NCI-H1417 treated with DMSO at 0.1 percent for 48 hours (cell line): Measurements from ENCODE around the gene MACROH2A1.

Experiments used
- DNase-seq: peaks from one replicate; lab custom pipeline; 2025; lab: John Stamatoyannopoulos, UW

Gene MACROH2A1

DNA sequence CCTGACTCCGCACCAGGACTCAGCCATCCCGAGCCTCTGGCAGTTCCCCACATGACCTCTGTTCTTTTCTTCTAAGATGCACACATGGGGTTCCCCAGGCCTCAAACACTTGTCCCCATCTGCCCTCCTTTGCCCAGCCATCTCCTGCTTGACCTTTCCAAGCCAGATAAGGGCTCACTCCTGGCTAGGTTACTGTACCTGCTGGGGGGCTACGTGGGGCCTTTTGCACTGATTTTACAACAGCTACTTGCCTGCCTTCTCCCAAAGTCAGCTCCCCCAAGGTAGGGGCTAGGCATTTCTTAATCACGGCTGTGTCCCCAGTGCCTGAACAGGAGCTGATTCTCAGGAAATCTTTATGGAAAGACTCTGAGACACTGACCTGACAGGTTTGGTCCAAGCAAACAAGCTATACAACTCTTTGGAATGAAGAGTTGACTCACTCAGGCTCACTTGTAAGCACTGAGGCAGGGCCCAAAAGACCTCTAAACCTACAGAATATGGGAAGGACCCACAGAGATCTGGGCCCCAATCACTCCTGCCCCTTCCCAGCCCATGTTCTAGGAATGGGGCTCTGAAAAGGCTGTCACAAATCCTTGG, 2.5 kb downstream of the MACROH2A1 start:
- no peak for DNase-seq

DNA sequence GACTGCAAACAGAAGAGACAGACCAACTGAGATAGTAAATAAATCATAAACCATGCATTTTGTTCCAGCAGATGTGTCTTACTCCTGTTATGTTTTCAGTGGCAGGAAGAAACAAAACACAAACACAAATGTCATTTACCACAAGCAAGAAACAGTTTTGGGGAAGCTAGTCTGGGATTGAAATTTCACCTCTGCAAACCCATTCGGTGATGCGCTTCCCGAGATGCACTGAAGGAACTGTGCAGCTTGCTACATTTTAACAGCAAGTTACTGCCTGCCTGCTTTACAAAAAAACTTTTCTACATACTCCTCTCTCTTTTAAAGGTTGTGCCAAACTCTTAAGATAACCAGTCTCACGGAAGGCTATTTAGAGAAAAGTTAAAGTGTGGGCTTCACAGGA, 3.2 kb downstream of the MACROH2A1 start:
- DNase-seq, result no peak

DNA sequence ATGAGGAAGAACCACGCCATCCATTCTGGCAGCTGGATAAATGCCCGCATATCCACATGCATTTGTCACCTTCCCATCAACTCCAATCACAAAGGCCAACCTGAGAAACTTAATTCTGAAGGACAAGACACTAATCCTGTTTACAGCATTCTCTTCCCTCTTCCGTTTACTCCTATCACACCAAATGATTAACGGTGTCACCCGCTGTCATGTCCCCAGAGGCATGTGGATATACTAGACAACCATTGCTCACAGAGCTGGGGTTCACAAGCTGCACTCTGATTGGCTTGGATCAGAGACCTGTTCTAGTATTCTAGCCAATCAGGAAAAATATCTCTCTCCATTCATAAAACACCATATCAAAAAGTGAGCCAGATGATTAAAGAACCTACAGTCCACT, 3.6 kb downstream of the MACROH2A1 start:
- DNase-seq, result no peak

DNA sequence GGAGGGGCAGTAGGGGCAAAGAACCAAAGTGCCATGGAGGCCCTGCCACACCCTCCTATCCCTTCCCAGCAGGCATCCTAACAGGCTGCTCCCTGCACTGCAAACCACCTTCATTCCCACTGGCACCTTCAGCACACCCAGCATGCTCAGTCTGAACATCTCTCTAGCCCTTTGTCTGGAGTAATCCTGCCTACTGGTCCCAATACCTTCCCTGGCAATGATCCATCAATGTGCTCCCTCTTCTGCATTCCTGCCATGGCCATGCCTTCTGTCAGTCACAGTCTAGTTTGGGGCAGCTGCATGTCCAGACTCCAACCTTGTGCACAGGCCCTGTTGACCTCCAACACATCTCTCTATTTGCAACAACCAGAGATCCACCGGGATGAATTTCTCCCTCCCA, 4.9 kb downstream of the MACROH2A1 start:
- no peak for DNase-seq

DNA sequence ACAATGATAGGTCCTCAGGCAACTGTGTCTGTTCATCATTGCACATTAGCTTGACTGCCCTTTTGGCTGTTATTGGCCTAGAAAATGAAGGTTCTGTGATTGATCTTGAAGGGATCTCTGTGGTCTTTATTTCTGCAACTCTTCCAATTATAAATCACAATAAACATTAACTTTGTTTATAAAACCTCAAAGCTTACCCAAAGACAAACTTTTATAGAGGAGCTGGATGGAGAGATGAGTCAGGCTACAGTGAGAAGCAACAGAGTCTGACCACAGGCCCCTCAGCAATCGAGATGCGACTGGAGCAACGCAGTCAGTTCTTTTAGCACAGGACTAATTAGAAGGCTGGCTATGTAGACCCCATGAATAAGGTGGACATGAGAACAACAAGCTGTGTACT, 5.3 kb downstream of the MACROH2A1 start:
- DNase-seq, result no peak

DNA sequence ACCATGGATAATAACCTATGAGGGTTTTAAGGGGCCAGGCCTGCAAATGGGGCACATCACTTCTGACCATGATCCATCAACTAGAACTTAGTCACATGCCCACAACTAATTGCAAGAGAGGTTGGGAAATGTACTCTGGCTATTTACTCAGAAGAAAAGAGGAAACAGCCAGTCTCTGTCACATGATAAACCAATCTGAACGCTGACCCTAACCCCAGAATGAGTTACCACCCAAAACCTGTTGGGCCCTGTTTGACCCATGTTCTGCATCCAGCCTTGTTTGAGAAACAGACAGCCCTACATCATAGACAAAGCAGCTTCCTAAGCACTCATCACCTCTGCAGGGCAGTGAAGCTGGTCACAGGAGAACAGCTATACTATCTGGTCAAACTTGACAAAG, 5.8 kb downstream of the MACROH2A1 start:
- DNase-seq, result no peak

DNA sequence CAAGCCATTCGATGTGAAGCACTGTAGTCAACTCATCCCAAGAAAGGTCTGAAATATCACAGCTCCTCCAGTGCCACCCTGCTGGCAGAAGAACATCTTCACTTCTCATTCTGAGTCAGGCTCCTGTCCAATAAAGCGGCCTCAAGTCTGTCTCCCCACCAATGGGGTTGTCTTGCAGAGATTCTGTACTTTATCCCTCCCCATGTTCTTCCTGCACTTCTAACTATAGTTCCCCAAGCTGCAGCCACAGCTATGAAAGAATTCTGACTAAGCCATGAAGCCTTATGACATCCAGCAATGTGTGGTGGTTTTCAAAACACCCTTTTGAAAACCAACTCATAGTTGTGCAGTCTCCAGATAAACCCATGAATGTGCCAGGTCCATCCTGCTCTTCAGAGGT, 6.8 kb downstream of the MACROH2A1 start:
- no peak for DNase-seq

DNA sequence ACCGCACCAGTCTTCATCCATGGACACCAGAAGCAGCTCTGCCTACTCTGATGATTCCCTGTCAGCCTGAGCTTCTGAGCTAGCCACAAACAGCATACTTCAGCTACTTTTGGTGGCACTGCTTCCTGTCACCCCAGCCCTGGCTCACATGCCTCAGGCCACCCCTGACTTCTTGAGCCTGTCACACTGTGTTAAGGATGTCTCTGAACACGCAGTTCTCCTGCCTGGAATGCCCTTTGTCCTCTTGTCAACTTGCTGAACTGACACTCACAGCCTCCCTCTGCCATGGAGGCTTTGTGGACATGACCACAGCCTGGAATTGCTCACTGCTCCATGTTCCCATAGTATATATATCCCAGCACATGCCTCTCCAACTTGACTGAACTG, 7.2 kb downstream of the MACROH2A1 start:
- DNase-seq, result no peak

DNA sequence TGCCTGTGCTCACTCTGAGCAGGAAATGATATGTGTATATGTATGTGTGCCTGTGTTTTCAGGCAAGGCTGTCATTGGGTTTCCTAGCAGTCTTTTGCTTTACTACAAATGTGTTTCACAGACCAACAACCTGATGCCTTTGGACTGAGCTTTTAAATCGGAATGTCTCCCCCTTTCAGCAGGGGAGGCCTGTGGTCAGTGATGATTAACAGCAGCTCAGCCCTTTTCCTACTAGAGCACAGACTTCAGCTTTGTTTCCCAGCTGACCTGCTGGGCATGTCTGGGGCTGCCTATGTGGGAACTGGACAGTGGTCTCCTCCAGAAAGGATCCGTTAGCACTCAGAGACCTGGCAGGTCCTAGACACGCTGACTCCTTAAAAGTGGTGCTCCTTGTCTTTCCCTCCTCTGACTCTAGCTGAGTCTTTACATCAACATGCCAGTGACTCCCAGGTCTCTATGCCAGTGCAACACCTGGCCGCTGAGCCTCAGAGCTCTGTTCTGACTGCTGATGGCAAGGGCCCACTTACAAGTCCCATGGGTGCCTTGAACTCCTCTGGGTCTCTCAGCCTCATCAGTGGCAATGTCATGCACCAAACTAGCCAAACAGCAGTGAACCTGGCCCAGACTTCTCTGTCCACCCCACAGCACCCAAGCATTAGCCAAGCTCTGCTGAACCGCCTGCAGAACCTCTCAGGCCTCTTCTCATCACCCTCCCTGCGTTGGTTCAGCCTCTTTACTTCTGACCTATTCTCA, 7.7 kb downstream of the MACROH2A1 start:
- DNase-seq, result no peak

DNA sequence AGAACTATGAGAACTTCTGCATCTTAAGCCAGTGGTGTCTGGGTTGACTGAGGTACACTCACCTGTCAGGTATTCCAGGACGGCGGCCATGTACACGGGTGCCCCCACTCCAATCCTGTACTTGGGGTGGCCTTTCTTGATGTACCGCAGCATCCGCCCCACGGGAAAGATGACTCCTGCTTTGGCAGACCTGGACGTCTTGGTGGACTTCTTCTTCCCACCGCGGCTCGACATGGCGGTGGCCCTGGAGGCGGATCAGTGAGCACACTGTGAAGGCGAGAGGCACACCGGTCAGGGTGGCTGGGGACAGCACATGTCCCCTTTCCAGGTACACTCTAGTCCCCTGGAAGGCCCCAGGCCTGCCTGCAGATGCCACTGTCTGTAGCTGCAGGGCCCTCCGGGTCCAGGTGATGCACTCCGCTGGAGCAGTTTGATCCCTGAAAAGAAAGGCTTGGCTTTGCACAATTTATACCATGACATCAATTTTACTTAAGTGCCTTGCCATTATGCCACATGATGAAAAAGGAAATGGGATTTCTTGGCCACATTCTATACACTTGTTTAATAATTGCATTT, 10.1 kb downstream of the MACROH2A1 start:
- no peak for DNase-seq

DNA sequence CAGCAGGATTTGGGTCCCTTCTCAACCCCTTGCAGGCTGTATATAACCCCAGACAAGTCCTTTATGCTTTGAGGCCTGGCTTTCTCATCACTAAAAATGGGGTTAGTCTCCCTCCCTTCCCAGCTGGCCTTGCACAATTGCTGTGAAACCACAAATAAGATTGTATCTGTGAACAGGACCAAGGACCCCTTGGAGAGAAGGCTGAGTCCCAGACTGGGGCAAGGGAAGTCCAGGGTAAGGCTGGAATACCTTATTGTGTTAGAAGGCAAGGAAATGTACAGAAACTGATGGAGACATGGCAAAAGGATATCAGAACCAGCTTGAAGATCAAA, 11.4 kb downstream of the MACROH2A1 start:
- no peak for DNase-seq

DNA sequence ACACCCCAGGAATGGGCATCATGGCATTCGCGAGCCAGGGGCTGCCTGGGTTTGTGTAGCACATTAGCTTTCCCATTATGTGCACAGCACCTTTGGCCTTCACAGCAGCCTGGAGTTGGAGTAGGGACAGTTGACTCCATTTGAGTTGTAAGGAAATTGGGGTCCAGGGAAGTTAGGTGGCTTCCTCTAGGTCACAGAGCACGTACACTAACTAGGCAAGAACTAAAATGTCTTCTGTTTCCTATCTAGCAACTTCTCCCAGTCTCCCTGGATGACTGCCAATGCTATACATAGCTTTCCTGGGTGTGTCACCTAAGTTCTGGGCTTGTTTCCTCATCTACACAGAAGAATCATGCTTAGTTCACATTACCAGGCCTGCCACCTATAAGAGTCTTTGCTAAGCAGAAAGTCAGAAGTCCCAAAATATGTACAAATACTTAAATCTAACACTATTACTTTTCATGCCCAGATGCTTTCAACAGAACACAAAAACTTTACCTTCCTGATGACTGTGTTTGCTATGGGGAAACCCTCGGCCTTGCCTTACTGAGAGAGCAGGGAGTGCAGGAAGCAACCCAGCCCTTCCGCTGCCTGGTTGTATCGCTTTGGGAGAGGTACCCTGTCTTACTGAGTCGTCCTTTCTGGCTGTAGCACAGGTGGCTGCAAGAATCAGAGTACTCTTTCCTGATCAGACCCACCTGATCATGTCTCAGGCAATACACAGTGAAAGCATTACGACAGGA, 12.0 kb downstream of the MACROH2A1 start:
- DNase-seq, result no peak

DNA sequence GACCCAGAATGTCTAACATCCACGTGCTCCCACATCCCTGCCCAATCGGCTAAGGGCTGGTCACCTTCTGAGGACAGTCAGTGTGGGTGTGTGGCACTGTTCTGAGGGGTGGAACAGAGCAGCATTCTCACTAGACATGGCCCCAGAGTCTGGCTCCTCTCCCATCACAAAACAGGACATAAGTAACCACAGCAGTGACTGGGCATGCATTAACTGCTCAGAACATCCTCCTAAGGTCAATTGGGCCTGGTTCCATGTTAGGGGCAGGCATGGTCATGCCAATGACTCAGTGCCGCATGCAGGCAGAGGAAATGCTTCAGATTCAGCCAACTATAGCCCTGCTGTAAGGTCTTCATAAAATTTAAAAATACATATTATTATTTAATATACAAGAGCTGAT, 12.9 kb downstream of the MACROH2A1 start:
- DNase-seq, result no peak

DNA sequence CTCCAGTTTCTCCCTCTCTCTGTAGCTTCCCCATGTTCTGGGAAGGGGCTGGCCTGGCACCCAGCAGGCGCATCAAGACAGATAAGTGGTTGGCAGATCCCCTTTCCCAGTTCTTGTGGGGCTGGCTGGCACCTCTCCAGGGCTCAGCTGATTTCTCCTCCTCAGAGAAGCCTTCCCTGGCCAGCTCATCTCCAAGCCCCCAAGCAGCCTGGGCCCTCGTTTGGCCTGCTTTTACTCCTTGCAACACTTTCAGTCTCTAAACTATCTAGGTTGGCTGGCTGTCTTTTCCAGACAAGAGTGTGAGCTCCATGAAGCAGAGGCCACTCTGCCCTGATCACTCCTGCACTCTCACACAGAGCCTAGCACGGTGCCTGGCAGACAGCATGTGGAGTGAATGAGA, 13.5 kb downstream of the MACROH2A1 start:
- no peak for DNase-seq

DNA sequence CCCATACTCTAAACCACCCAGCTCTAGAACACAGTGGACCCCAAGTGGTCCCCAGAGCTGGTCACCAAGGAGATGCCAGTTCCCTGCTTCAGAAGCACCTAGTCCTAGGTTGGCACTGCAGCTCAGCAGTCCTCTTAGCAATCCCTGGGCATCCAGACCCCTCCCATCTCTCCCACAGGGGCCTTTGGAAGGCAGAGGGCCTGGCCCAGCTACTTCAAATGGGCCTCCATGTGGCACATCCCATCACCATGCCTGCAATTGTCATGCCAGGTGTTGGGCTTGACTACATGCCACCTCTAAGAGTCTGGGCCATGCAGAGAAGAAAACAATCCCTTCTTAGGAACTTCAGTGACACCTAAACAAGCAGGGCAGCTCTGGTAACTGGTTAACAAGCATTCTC, 14.1 kb downstream of the MACROH2A1 start:
- DNase-seq, result no peak

DNA sequence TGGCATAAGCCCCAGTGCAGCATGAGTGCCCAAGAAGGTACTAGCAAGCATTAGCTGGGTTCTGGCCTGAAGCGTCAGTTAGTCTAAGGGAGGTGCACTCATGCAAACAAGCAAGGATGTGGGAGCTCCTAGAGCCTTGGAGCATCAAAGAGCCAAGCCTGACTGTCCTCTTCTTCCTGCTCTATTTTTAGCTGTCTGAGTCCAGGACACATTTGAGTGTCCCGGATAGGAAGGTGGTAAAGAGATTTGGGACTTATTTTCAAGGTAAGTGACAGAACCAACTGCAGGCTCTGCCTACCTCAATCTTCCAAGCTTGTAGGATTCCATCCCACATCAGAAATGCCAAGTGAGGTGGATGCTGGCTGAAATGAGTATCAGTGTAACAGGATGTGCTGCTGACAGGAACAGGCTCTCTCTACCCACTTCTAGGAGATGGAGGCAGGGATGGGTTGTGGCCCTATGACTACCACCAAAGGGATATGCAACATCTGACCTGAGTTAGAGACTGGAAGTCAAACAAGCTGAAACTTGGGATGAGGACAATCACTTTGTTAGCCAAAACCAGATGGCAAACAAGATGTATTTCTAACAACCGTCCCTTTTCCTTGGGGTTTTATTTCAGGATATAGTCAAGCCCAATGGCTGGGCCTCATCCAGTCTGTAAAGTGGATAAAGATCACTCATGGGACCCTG, 15.1 kb downstream of the MACROH2A1 start:
- no peak for DNase-seq

DNA sequence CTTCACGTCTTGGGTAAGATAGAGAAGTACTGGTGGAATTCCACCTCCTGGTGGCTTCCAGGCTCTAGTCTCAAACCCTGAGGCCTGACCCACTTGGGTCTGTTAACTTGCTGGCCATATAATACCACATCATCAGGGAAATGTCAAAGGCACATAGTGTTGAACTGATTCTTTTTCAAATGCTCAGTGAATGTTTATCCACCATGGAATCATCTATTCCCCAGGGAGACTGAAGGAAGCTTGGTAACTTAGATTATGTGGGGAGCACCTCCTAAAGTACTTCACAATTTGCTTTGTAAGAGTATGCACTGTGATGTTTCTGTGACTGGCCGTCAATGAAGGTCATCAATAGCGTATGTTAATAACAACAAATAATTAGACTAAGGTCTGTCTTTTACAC, 16.1 kb downstream of the MACROH2A1 start:
- DNase-seq, result no peak

DNA sequence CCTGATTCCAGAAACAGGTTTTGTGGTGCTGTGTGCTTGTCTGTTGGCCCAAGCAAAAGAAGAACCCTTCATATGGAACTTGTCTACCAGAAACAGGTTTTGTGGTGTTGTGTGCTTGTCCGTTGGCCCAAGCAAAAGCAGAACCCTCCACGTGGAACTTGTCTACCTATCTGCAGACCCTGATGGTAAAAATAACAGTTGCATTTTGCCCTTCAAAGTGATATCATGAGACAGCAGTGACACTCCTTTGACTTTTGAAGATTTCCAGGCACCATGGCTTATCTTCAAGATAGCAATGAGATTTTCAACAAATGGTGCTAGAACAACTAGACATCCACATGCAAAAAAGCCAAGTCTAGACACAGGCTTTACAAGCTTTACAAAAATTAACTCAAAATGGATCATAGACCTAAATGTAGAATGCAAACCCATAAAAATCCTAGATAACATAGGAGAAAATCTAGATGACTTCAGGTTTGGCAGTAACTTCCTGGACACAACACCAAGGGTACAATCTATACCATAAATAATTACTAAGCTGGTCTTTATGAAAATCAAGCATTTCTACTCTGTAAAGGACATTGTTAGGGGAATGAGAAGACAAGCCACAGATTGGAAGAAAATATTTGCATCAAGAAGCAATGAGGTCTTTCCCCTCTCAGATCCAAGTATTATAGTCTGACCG, 16.8 kb downstream of the MACROH2A1 start:
- DNase-seq, result no peak

DNA sequence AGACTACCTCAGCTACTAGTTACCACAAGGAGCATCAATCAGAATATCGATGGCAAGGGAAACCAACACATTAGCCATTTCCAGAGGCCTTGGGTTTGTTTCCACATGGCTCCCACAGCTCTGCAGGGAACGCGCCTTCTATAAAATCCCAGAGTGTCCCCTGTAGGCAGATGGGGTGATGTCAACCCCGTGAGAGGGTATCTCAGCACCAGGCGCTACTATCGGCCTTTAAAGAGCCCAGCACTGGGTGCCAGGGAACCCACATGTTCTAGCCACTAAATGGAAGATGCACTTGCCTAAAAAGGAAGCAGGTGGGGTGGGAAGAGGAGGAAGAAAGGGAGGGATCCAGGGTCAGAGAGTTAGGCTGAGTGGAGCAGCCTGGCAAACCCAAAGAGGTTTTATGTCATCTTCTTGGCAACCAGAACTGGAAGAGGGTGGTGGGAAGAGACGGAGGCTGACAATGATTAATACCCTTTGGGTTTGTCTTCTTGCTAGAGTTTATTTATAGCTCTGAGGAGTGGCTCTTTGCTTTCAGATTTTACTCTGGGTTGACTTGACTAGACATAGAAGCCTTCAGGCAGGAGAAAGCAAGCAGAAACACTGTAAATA, 19.9 kb downstream of the MACROH2A1 start:
- no peak for DNase-seq

DNA sequence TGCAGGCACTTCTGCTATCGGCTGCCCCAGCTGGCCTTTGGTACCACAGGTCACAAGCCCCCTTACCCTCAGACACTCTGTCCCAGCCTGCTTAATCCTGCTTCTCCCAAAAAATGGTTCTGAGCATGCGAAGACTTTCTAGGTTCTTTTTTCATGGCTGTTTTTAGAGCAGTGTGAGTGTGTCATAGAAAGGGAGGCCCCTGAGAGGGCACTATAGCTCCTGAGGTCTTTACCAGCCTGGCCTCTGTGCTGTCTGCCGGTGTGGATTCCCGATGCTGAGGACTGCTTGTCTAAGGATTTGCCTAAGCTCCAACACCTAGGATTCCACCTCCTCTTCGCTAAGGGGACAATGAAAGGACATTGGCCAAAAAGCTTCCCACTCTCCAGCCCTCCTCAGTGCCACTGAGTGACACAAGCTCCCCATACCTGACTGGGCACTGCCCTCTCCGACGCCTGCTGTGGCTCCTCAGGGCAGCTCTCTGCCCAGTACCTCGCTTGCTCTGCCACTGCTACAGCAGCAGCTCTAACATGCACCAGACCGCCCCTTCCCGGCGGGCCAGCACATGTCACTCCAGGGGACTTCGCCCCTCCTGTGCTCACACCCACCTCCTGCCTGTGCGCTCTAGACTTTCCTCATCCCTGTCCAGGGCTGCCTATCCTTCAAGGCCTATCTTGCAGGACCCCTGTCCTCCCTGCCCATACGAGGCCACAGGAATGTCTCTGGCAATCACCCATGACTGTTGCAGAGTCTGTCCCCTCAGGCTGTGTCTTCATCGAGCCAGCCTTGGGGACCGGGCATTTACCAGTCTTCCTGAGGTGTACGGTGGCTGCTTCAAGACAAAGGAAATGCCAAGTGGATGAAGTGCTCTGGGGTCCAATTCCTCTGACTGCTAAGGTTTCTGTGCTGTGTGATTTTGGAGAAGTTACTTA, 21.0 kb downstream of the MACROH2A1 start:
- DNase-seq, result no peak
